Keratinocyte (primary cell): ENCODE data around the gene DDX54.

Source experiments
- EZH2 ChIP-seq: IDR thresholded peaks from one replicate; pipeline ENCODE4 v1.6.1; 2012; ENCODE audit warnings: inconsistent platforms, mild to moderate bottlenecking, low read length, moderate library complexity
- TF ChIP-seq, protein P1 (sequence below), 3 experiments: IDR thresholded peaks in 1 of 3; conservative IDR thresholded peaks in 1 of 3; optimal IDR thresholded peaks in 1 of 3; 2 replicates in 2 of 3; 3 replicates in 1 of 3; pipeline versions ENCODE3 to v1.5.1; 2011; ENCODE audit warnings: low read length in 3 of 3, mild to moderate bottlenecking in 3 of 3, moderate library complexity in 2 of 3, control low read depth in 1 of 3, inconsistent platforms in 1 of 3; ENCODE audit not compliant: insufficient read depth in 2 of 3; ENCODE audit errors: extremely low read depth in 1 of 3

DNA sequence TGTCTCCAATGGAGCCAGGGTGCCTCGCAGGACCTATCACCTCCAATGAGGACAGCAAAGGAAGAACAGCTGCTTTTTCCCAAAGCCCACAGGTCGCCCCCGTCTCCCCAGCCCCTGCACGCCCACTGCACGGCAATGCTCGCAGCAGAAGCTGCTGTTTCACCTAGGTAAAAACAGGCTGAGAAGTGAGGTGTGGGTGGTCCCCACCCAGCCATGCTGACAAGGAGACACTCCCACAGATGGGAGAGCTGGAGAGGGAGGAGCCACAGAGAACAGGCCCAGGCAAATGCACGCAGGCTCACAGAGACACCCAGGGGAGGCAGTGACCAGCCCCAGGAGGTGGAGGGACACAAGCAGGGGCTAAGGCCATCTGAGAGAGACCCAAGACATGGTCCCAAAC, 25.3 kb downstream of the DDX54 start:
- TF ChIP-seq, protein P1, sequence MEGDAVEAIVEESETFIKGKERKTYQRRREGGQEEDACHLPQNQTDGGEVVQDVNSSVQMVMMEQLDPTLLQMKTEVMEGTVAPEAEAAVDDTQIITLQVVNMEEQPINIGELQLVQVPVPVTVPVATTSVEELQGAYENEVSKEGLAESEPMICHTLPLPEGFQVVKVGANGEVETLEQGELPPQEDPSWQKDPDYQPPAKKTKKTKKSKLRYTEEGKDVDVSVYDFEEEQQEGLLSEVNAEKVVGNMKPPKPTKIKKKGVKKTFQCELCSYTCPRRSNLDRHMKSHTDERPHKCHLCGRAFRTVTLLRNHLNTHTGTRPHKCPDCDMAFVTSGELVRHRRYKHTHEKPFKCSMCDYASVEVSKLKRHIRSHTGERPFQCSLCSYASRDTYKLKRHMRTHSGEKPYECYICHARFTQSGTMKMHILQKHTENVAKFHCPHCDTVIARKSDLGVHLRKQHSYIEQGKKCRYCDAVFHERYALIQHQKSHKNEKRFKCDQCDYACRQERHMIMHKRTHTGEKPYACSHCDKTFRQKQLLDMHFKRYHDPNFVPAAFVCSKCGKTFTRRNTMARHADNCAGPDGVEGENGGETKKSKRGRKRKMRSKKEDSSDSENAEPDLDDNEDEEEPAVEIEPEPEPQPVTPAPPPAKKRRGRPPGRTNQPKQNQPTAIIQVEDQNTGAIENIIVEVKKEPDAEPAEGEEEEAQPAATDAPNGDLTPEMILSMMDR (optimal IDR thresholded peaks at IDR 0.05 in 1 of 3, IDR thresholded peaks at IDR 0.05 in 1 of 3, conservative IDR thresholded peaks at IDR 0.05 in 1 of 3; ENCODE audit: extremely low read depth in 1 of 3, insufficient read depth in 2 of 3, low read length in 3 of 3): no peak
- TF ChIP-seq EZH2: no peak
